ENCODE measurements around the gene HS3ST3B1. TPM values are rescaled to one million over a fixed set of nuclear protein-coding genes. Genes with fewer than 3 reads are reported as not detected.

The HS3ST3B1 gene
- total RNA-seq, 1 experiment from 2014 or later: 3.8 TPM

DNA sequence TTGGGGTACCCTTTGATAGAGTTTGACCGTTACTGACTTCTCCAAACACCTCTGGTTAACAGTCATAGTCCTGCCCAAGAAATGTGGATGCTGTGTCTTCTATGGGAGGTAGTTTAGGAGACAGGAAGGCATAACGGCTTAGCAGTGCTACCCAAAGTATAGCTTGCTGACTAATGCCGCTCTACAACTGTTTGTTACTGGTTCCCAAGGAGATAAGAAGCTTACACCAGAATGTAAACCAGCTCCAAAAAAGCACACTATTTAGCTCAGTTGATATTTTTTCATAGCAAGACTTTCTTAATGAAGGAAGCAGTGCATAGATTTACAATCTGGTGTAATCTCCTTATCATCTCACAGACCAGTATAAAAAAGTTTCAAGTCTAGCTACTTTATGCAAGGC, 95.7 kb downstream of the HS3ST3B1 start:
- TF ChIP-seq, protein P1, sequence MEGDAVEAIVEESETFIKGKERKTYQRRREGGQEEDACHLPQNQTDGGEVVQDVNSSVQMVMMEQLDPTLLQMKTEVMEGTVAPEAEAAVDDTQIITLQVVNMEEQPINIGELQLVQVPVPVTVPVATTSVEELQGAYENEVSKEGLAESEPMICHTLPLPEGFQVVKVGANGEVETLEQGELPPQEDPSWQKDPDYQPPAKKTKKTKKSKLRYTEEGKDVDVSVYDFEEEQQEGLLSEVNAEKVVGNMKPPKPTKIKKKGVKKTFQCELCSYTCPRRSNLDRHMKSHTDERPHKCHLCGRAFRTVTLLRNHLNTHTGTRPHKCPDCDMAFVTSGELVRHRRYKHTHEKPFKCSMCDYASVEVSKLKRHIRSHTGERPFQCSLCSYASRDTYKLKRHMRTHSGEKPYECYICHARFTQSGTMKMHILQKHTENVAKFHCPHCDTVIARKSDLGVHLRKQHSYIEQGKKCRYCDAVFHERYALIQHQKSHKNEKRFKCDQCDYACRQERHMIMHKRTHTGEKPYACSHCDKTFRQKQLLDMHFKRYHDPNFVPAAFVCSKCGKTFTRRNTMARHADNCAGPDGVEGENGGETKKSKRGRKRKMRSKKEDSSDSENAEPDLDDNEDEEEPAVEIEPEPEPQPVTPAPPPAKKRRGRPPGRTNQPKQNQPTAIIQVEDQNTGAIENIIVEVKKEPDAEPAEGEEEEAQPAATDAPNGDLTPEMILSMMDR (IDR thresholded peaks at IDR 0.05; ENCODE audit: unreplicated experiment): no peak
- Mint-ChIP-seq H3K9me3 (ENCODE audit: unreplicated experiment) (peaks cover 18% of the 10 kb centered on the region), H3K36me3 (ENCODE audit: insufficient read depth, unreplicated experiment) (no peaks in the 10 kb centered on the region), H3K4me1 (ENCODE audit: insufficient read depth, unreplicated experiment) (no peaks in the 10 kb centered on the region), H3K27ac (ENCODE audit: low read depth, unreplicated experiment) (no peak overlapping the region), H3K4me3 (ENCODE audit: unreplicated experiment) (no peak overlapping the region), H3K27me3 (ENCODE audit: insufficient read depth, unreplicated experiment) (no peaks in the 10 kb centered on the region)
- intact Hi-C loops (cut with micrococcal nuclease): no loop called here
- ChIA-PET CTCF (no interaction called here), POLR2A (interaction anchor here (0.6 kb wide), 1 partner anchor 336 kb away, joined by 4 read pairs; no protein-coding TSS in a partner anchor)
- DNase-seq (ENCODE audit: unreplicated experiment): no peak
- no TSS peak for BruUV-seq (replicated peaks)

DNA sequence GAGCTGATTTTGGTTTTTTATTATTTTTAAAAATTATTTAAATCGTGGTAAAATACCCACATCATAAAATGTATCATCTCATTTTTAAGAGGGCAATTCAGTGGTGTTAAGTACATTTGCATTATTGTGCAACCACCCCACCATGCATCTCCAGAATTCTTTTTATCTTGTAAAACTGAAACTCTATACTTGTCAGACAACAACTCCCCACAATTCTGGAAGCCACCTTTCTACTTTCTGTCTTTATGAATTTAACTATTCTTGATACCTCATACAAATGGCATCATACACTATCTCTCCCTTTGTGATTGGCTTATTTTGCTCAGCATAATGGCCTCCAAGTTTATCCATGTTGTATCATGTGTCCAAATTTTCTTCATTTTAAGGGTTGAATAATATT, 97.9 kb downstream of the HS3ST3B1 start:
- H3K9me3 Mint-ChIP-seq (ENCODE audit: unreplicated experiment): peaks cover 17% of the 10 kb centered on the region
- ChIA-PET CTCF (interaction anchor here (0.5 kb wide), 1 partner anchor 1152 kb away, joined by 4 read pairs; no protein-coding TSS in a partner anchor), POLR2A (no interaction called here)
- BruUV-seq (replicated peaks): no TSS peak
- H3K4me1 Mint-ChIP-seq (ENCODE audit: insufficient read depth, unreplicated experiment): no peaks in the 10 kb centered on the region
- H3K27ac Mint-ChIP-seq (ENCODE audit: low read depth, unreplicated experiment): no peak overlapping the region
- DNase-seq (ENCODE audit: unreplicated experiment): no peak
- no peak overlapping the region for H3K4me3 Mint-ChIP-seq (ENCODE audit: unreplicated experiment)
- H3K27me3 Mint-ChIP-seq (ENCODE audit: insufficient read depth, unreplicated experiment): no peaks in the 10 kb centered on the region
- H3K36me3 Mint-ChIP-seq (ENCODE audit: insufficient read depth, unreplicated experiment): no peaks in the 10 kb centered on the region
- TF ChIP-seq, protein P1 (IDR thresholded peaks at IDR 0.05; ENCODE audit: unreplicated experiment): no peak
- intact Hi-C loops (cut with micrococcal nuclease): no loop called here

Other genes with a start within 250 kb of the HS3ST3B1 start
- 16.4 and 21.0 TPM in 2 replicates for gene COX10, start 231.6 kb upstream of the HS3ST3B1 start, total RNA-seq (2022)
- gene CDRT15, start 64.2 kb upstream of the HS3ST3B1 start, total RNA-seq (2022): not detected in 2 replicates

Data from MCF 10A (cell line).